B cell (primary cell): ENCODE results near the gene DLGAP5. TPM values are rescaled to one million over a fixed set of nuclear protein-coding genes. Genes with fewer than 3 reads are reported as not detected.

Source experiments
- ATAC-seq: fragments of 200-7000 bp; cut with Tn5 transposase; one replicate; pipeline ENCODE4 v1.10.0; 2021; ENCODE audit warnings: low read depth, mild to moderate bottlenecking, moderate number of reproducible peaks, moderate library complexity
- CTCF ChIA-PET: fragments of 350-600 bp; sonication (Branson Sonifier 250); formaldehyde crosslinking; loops from one replicate; lab custom pipeline; 2021; ENCODE audit warnings: antibody characterized with exemption, inconsistent platforms; lab: Charles Lee
- POLR2A ChIA-PET: fragments of 350-600 bp; sonication (Branson Sonifier 250); formaldehyde crosslinking; loops from one replicate; lab custom pipeline; 2021; ENCODE audit warnings: antibody characterized with exemption; lab: Charles Lee
- DNase-seq: peaks from one replicate; pipeline ENCODE4 v3.0.0; 2013
- H2AFZ ChIP-seq: 2 replicates; pipeline ENCODE4 v1.6.1; 2012; ENCODE audit warnings: mild to moderate bottlenecking, low read depth, low read length; ENCODE audit not compliant: insufficient read depth, poor library complexity, severe bottlenecking
- H3K27ac ChIP-seq, 2 donors: 1 replicate in 1 of 2; 2 replicates in 1 of 2; pipeline ENCODE4 v1.5.1; 2012 to 2013; ENCODE audit warnings: low read length in 2 of 2, mild to moderate bottlenecking in 2 of 2, moderate library complexity in 1 of 2
- H3K27me3 ChIP-seq, 4 experiments: fragments of 200-600 bp in 1 of 4; sonication (generic) in 1 of 4; replicated peaks in 1 of 4; 1 replicate in 2 of 4; 2 replicates in 2 of 4; pipeline versions ENCODE4 v1.6.1 to v1.7.0; 2013 to 2016; ENCODE audit warnings: low read length in 3 of 4, mild to moderate bottlenecking in 2 of 4, mixed read lengths in 1 of 4, moderate library complexity in 1 of 4; ENCODE audit not compliant: insufficient read depth in 4 of 4, control insufficient read depth in 3 of 4; ENCODE audit errors: control extremely low read depth in 1 of 4
- H3K36me3 ChIP-seq, 2 experiments: replicated peaks in 1 of 2; 1 replicate in 1 of 2; 2 replicates in 1 of 2; pipeline versions ENCODE4 v1.6.1 to v1.7.1; 2013; ENCODE audit warnings: low read length in 1 of 2; ENCODE audit not compliant: insufficient read depth in 2 of 2, control insufficient read depth in 1 of 2; ENCODE audit errors: control extremely low read depth in 1 of 2, extremely low read depth in 1 of 2
- H3K4me1 ChIP-seq, 2 donors: fragments of 200-600 bp in 1 of 2; sonication (generic) in 1 of 2; 1 replicate in 1 of 2; 2 replicates in 1 of 2; pipeline versions ENCODE4 v1.5.1 to v1.6.1; 2013 to 2017; ENCODE audit warnings: low read length in 2 of 2; ENCODE audit not compliant: control insufficient read depth in 2 of 2, insufficient read depth in 2 of 2
- H3K4me2 ChIP-seq: replicated peaks from 2 replicates; pipeline ENCODE3; 2012; ENCODE audit warnings: mild to moderate bottlenecking, low read depth, low read length; ENCODE audit not compliant: poor library complexity, severe bottlenecking
- H3K4me3 ChIP-seq, 5 experiments: fragments of 200-600 bp in 1 of 5; sonication (generic) in 1 of 5; 1 replicate in 3 of 5; 2 replicates in 2 of 5; pipeline versions ENCODE4 v1.5.1 to v1.7.0; 2011 to 2016; ENCODE audit warnings: low read length in 4 of 5, mild to moderate bottlenecking in 4 of 5, low read depth in 2 of 5, control low read depth in 1 of 5, moderate library complexity in 1 of 5; ENCODE audit not compliant: insufficient read depth in 1 of 5; ENCODE audit errors: control extremely low read depth in 1 of 5, extremely low read depth in 1 of 5
- H3K79me2 ChIP-seq: fragments of 200-600 bp; sonication (generic); one replicate; pipeline ENCODE4 v1.6.0; 2016; ENCODE audit warnings: low read length; ENCODE audit not compliant: control insufficient read depth, insufficient read depth
- H3K9ac ChIP-seq: fragments of 200-600 bp; sonication (generic); 2 replicates; pipeline ENCODE4 v1.6.1; 2017; ENCODE audit warnings: mild to moderate bottlenecking, low read length, moderate library complexity
- H3K9me3 ChIP-seq, 3 donors: one replicate each; pipeline versions ENCODE4 v1.6.1 to v1.7.1; 2013; ENCODE audit warnings: low read length in 2 of 3; ENCODE audit not compliant: control insufficient read depth in 2 of 3, insufficient read depth in 1 of 3; ENCODE audit errors: control extremely low read depth in 1 of 3
- H4K20me1 ChIP-seq: 2 replicates; pipeline ENCODE4 v1.6.0; 2012; ENCODE audit warnings: mild to moderate bottlenecking, low read length; ENCODE audit not compliant: insufficient read depth, control insufficient read depth, poor library complexity, severe bottlenecking
- H3K27ac Mint-ChIP-seq: one replicate; pipeline ENCODE4 v1.8.0; 2021; ENCODE audit warnings: mixed read lengths
- H3K27me3 Mint-ChIP-seq: one replicate; pipeline ENCODE4 v1.8.0; 2021; ENCODE audit warnings: mixed read lengths
- H3K4me1 Mint-ChIP-seq: one replicate; pipeline ENCODE4 v1.8.0; 2021; ENCODE audit warnings: mixed read lengths
- H3K4me3 Mint-ChIP-seq: one replicate; pipeline ENCODE4 v1.8.0; 2021; ENCODE audit warnings: mixed read lengths
- H3K9me3 Mint-ChIP-seq: one replicate; pipeline ENCODE4 v1.8.0; 2022; ENCODE audit warnings: mixed read lengths; ENCODE audit not compliant: insufficient read depth
- CTCF ChIP-seq: fragments of 200-600 bp; IDR thresholded peaks from one replicate; pipeline ENCODE4 v1.8.0; 2022; ENCODE audit warnings: antibody characterized with exemption, mild to moderate bottlenecking
- EZH2 ChIP-seq: IDR thresholded peaks from 2 replicates; pipeline ENCODE4 v1.6.1; 2012; ENCODE audit warnings: borderline replicate concordance, low read depth, mild to moderate bottlenecking, moderate library complexity, low read length; ENCODE audit not compliant: insufficient read depth, poor library complexity, severe bottlenecking
- WGBS: methylation state at CpG from one replicate; pipeline ENCODE4 v1.1.5; 2013; ENCODE audit warnings: missing lambda C conversion rate; ENCODE audit not compliant: insufficient coverage; 5-methylcytosine and 5-hydroxymethylcytosine counted together
- intact Hi-C: fragments of 100-400 bp; cut with micrococcal nuclease; formaldehyde crosslinking; loops from one replicate; pipeline ENCODE4 v1.10.0; 2022
- polyA plus RNA-seq: library from polyadenylated mRNA; depleted of rRNA; stranded (reverse); fragments of >200 nt; gene quantifications from 2 replicates; pipeline ENCODE4 v1.2.3, GENCODE V29; 2012
- total RNA-seq, 2 donors: library from RNA; stranded (reverse); fragments of 120-200 nt in 1 of 2; gene quantifications; 1 replicate in 1 of 2; 2 replicates in 1 of 2; pipeline versions ENCODE4 v1.2.3 to v1.2.4, GENCODE V29; 2013 to 2022

DLGAP5 gene
- total and polyA plus RNA-seq, 2 donors (not counting 1 experiment from before 2014, with no cell fraction given): 0.12 TPM; not detected in 1

DNA sequence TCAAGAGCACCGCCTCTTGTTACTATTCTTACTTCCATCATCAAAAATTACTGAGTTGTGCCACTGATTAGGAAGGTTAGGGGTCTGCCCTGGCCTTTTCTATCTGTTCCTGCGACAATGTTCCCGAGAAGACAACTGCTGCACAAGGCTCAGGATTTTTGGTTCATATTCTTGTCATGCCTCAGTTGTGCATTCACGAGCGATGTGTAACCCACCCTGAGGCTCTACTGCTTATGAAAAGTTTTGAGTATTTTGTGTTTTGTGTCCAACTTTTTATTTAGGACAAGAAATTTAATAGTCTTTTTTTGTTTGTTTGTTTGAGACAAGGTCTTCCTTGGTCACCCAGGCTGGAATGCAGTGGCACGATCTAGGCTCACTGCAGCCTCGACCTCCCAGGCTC lies 85.4 kb downstream of the DLGAP5 start:
- Histone ChIP-seq H3K36me3 (no peaks in the 10 kb centered on the region), H2AFZ (no peak overlapping the region), H3K9me3 (peaks cover 0 to 3% (median 3%) of the 10 kb centered on the region in 3 donors), H3K4me3 (no peak overlapping the region), H3K27ac (no peak overlapping the region), H3K9ac (no peak overlapping the region), H3K4me2 (no peak overlapping the region), H3K4me1 (peaks cover 20 to 27% of the 10 kb centered on the region in 2 donors), H3K27me3 (no peaks in the 10 kb centered on the region), H4K20me1 (no peaks in the 10 kb centered on the region), H3K79me2 (no peaks in the 10 kb centered on the region)
- no peak for DNase-seq
- H3K27ac Mint-ChIP-seq: no peak overlapping the region
- POLR2A ChIA-PET: interaction anchor here (0.6 kb wide), 1 partner anchor 1496 kb away, joined by 3 read pairs; no protein-coding TSS in a partner anchor
- peaks cover 27% of the 10 kb centered on the region for H3K4me1 Mint-ChIP-seq
- ATAC-seq: no peak
- TF ChIP-seq EZH2 (no peak), CTCF (no peak)
- no peaks in the 10 kb centered on the region for H3K27me3 Mint-ChIP-seq
- intact Hi-C loops: no loop called here
- 94% methylated on average over 7 of the region's 7 CpGs for WGBS
- no peak overlapping the region for H3K4me3 Mint-ChIP-seq
- H3K9me3 Mint-ChIP-seq: peaks cover 6% of the 10 kb centered on the region
- CTCF ChIA-PET: interaction anchor here (1.2 kb wide), 1 partner anchor 19 kb away, joined by 3 read pairs; no protein-coding TSS in a partner anchor
